ENCODE measurements around the gene CPLX3.
A peak's percentile ranks its signal among the peaks of the same experiment; 100 is the strongest.

Gene CPLX3

DNA sequence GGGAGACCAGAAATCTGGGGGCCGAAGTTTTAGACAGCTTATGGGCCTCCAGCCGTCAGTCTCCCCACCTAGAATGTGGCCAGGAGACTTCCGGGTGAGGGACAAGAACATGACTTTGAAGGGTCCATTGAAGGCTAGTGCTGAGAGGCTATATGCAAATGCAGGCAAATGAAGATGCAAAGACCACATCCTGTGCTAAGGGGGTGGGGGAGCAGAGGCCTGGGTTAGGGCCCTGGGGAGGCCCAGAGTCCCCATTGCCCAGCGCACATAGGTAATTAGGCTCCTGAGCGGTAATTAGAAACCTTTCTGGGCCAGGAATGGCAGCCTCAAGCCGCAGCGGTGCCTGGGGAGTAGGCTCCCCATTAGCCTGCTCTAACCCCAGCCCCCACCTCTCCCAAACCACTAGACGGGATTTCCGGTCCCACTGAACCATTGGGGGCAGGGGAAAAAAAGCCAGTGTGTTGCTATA, 37.7 kb upstream of the CPLX3 start:
- no peak for DNase-seq

DNA sequence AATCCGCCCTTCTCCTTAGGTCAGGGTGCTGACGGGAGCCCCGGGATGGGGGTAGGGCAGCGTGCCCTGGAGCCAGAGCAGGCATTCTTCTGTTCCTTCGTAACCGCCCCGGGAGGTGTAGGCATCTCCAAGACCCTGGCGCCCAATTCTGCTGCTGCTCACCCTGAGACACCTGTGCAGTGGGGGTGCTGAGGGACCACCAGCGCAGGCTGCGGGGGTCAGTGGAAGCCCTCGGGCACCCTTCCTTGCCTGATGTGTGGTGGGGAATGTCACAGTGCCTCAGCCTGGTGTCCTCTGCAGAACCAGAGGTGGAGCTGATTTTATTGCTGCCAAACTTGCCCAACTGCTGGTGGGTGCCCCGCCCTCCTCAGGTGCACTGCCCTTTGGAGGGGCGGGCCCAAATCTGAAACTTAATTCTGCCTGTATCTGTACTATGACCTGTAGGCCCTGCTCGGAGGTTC, 37.2 kb upstream of the CPLX3 start:
- DNase-seq = no peak

DNA sequence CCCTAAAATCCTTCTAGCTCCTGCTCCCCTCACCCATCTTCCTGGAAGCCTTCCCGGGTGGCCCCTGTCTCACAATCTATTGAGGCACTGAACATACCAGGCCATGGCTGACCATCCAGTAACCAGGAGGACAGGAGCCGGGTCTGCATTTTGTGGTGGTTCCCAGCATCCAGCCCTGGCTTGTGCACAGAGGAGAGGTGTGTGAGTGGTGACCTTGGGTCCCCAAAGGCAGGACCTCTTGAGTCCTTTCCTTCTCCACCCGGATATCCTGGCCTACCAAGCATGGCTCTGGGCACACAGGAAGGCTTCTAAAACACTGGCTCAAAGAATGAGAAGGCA, 36.7 kb upstream of the CPLX3 start:
- DNase-seq = no peak

DNA sequence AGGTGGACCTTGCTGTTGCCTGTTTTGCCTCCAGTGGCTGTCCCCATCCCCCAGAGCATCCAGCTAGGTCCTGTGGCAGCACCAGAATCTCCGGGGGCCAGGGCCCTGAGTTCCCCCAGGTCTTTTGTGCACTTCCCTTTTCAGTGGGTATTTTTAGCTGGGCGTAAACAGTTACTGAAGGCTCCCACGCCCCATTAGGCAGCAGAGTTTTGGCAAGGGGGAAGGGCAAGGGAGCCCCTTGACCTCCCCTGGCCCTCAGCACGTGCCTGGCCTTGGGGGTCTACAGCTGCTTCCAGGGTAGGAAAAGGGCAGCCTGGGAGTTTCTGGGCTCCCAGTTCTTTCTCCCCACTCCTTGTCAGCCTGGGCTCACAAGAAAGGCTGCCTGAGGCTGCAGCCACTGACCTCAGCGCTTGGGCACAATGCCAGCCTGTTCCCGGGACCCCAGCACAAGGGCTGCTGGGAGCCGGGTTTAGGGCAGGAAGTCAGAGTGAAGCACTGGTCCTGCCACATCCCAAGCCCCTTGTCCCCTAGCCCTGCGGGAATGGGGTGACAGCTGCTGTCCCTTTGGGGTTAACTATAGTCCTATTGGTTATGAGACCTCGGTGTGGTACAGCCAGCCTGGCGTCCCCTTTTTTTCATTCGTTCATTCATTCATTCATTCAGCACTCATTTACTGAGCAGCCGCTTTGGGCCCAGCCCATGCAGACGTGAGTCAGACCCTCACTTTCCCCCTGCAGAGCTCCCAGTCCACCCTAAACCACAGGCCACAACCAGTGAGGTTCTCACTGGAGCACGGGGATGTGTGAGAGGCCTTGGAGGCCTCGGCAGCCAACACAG, 36.1 kb upstream of the CPLX3 start:
- DNase-seq = peak; percentile 88

DNA sequence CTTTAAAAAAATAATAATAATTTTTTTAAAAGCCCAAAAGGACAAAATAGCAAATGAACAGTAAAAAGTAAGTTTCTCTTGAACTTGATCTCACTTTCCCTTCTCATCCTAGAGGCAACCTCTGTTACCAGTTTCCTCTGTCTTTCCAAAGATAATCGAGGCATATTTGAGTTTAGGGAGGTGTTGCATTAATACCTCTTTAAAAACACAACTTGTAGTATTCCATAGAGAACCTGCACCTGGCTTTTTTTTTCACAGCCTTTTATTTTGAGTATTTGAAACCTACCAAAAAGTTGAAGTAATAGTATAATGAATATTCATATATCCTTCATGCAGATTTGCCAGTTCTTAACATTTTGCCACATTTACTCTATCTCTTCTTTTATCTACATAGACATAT, 35.4 kb upstream of the CPLX3 start:
- no peak for DNase-seq

DNA sequence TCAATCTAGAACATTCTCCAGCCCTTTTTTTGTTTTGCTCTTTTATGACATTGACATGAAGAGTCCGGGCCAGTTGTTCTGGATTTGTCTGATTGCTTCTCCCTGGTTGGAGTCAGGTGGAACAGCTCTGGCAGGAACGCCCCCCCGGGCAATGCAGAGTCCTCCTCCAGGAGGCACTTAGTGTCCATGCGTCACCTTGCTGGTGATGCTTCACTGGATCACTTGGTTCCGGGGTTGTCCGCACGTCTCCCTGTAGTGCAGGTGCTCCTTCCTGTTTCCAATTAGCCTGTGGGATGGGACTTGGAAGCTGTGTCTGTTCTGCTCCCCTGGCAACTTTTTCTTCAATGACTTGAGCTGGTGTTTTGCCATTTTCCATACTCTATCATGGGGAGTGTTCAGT, 34.8 kb upstream of the CPLX3 start:
- no peak for DNase-seq

DNA sequence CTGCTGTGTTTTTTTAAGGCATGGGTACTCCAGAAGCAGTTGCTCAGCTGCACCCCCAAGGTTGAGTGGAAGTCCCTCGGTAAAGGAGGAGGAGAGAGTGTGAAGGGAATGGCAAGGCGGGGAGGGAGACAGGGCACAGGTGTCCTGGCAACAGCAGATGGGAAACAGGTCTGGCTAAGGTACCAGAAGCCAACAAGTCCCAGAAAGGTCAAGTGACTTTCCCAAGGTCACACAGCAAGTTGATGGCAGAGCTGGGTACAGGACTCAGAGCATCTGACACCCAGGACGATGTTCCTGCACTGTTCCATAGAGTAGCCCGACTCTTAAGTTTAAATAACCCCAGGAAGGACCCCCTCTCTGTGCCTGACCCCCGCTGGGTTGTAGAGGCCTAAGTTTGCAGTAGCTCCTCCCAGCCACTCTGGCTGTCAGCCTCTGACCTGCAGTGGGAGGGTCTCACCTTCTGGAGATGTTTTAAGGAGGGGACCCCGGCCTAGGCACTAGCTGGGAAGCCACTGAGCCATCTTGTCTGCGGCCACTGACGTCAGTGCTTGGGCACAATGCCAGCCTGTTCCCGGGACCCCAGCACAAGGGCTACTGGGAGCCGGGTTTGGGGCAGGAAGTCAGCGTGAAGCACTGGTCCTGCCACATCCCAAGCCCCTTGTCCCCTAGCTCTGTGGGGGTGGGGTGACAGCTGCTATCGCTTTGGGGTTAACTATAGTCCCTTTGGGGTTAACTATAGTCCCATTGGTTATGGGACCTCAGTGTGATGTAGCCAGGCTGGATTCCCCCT, 34.0 kb upstream of the CPLX3 start:
- no peak for DNase-seq

DNA sequence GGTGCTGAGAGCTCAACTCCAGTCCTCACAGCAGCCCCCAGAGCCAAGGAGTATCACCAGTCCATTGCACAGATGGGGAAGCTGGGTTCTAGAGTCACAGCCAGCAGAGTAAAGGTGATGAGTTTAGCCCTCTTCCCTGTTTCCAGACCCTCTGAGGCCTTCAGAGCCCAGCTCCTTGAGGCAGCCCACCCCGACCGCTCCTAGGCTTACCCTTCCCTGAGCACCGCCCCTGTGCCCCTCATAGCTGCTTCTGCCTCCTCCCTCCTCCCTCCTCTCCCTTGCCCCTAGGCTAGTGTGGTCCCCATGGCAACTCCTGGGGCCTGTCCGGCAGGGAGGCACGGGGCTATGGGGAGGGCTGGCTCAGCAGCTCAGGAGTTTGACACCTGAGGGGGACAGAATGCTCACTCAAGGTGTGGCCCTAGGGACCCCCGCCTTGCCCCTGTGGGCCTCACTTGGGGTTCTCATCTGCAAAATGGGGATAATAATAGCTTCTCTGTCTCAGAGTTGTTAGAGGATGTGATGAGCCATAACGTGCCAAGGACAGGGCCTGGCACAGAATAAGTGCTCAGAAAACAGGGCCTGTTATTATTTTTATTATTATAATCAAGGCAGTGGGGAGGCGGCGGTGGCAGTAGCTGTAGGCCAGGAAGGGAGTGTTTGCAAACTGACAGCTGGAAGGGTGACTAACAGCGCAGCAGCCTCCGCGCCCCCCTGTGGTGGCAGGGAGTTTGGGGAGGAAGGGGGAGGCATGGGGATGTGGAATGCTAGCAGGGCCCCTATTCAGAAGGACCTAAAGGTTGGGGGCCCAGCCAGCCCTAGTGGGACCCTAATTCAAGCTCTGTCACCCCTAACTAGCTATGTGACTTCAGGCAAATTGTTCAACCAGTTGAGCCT, 33.0 kb upstream of the CPLX3 start:
- no peak for DNase-seq

DNA sequence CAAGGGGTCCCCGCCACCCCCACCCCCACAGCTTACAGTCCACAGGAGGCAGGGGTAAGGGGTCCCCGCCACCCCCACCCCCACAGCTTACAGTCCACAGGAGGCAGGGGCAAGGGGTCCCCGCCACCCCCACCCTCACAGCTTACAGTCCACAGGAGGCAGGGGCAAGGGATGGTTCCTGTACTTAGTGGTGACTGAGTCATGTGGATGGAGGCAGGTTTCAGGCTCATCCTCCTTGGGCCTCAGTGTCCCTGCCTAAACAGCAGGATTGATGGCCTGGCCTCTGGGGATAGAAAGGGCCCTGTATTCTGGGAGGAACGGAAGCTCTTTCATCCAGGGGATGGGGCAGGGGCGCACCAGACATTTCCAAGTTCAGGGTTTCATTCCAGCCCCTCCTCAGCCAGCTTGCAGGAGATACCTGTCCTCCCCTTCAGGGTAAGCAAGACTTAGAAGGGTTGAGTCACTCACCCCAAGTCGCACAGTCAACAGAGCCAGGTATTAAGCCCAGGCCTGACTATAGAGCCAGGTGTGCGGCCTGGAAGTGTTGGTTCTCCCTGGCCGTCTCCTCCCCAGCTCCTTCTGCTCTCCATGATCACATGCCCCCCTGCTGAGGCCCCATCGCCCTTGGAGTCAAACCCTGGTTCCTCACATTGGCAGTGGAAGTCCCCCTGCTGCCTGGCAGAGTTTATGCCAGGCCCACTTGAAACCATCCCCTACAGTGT, 32.0 kb upstream of the CPLX3 start:
- DNase-seq = no peak

DNA sequence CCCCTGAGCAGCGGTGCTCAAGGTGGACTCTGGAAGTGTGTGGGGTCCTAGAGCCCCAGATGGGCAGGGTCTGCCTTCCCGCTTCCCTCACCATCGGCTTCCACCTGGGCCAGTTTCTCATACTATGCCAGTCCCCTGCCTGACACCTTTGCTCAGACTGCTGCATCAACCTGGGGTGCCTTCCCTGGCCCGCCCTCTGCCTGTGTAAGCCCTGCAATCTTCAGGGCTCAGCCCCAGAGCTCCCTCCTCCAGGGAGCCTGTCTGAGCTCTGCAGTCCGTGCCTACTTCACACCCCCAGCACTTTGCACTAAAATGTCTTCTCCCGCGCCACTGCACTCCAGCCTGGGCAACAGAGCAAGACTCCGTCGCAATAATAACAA, 31.5 kb upstream of the CPLX3 start:
- DNase-seq = no peak

DNA sequence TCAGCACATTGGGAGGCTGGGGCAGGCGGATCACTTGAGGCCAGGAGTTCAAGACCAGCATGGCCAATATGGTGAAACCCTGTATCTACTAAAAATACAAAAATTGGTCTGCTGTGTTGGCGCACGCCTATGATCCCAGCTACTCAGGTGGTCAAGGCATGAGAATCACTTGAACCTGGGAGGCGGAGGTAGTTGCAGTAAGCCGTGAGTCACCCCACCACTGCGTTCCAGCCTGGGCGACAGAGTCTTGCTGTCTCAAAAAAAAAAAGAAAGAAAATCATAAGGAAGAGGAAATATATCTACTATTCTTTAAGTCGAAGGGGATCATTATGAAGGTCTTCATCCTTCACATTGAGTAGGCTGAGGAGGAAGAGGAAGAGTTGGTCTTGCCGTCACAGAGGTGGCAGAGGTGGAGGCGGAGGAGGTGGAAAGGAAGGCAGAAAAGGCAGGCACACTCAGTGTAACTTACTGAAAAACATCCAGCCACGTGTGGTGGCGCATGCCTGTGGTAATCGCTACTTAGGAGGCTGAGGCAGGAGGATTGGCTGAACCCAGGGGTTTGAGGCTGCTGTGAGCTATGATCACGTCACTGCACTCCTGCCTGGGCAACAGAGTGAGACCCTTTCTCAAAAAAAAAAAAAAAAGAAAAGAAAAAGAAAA, 30.3 kb upstream of the CPLX3 start:
- no peak for DNase-seq

DNA sequence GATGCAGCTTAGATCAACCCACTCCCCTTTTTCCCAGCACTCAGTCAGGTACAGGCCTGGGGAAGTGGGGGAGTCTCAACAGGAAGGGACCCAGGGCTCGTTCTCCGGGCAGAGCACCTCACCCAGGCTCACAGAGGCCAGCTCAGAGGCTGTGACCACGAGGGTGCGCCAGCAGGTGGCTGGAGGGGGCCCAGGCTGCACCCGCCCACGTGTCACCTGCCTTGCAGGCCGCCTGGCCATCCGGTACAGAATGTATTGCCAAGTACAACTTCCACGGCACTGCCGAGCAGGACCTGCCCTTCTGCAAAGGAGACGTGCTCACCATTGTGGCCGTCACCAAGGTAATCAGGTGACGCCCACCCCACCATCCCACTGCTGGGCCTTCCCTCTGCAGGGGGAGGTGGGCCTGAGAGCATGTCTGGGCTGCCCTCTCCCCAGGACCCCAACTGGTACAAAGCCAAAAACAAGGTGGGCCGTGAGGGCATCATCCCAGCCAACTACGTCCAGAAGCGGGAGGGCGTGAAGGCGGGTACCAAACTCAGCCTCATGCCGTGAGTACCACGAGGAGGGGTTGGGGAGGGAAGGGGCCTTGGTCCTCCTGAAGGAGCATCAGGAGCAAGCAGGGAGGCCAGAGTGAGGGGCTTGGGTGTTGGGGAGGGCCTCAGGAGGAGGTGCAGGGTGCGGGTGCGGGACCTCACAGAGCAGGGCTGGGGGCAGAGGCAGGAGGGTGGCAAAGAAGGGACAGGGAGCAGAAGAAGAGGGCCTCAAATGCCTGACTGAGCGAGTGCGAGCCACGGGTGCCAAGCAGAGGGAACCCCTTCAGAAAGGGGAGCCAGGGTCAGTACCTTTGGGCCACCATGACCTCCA, 27.8 kb upstream of the CPLX3 start:
- no peak for DNase-seq

DNA sequence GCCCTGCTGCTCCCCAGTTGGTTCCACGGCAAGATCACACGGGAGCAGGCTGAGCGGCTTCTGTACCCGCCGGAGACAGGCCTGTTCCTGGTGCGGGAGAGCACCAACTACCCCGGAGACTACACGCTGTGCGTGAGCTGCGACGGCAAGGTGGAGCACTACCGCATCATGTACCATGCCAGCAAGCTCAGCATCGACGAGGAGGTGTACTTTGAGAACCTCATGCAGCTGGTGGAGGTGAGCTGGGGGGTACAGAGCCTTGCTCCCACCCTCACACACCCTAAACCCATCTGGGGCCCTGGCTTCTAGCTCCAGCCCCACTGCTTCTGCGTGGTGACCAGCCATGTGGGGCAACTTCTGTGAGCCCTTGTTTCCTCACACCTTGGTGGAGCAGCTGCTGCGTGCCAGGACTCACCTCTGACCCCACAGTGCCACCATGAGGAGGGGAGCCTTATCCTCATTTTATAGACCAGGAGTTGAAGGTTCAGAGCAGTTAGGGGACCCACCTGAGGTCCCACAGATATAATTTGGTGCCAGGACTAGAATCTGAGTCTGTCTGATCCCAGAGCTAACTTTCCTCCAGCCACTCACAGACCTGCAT, 27.1 kb upstream of the CPLX3 start:
- peak; percentile 15 for DNase-seq

DNA sequence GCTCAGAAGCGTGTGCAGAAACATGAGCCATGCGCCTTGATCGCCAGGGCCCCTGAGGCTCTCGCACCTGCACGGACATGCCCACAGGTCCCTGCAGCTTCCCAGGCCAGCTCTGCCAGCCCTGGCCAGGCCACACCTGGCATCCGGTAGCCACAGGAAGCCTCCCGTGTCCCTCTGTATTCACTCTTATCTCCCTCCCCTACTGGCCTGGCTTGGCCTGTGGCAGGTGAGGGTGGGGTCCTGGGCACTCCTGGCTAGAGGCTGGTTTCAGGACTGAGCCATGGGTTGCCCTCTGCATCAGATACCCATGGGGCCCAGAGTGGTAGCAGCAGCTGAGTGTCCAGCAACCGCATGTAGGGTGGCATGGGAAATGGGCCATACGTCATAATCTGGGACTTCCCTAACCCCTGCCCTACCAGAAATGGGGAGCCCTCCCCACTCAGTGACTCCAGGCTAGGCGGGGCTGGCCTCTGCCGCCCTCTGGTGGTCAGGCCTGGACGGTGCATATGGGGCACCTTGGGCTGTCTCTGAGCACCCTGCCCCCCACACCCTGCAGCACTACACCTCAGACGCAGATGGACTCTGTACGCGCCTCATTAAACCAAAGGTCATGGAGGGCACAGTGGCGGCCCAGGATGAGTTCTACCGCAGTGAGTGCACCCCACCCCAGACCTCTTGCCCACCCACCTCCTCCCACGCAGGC, 26.4 kb upstream of the CPLX3 start:
- DNase-seq = peak; percentile 87

DNA sequence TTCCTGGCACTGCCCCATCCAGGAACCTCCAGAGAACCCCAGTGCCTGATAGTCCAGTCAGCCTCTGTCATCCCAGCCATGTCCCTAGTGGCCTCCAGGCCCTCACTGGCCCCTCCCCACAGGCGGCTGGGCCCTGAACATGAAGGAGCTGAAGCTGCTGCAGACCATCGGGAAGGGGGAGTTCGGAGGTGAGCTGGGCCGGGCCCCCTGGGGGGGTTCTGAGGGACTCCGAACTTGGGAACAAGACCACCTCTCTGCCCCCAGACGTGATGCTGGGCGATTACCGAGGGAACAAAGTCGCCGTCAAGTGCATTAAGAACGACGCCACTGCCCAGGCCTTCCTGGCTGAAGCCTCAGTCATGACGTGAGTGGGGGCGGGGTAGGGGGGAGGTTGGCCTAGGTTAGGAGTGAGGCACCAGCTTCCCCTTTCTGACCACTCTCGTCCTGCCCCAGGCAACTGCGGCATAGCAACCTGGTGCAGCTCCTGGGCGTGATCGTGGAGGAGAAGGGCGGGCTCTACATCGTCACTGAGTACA, 25.8 kb upstream of the CPLX3 start:
- DNase-seq = no peak

DNA sequence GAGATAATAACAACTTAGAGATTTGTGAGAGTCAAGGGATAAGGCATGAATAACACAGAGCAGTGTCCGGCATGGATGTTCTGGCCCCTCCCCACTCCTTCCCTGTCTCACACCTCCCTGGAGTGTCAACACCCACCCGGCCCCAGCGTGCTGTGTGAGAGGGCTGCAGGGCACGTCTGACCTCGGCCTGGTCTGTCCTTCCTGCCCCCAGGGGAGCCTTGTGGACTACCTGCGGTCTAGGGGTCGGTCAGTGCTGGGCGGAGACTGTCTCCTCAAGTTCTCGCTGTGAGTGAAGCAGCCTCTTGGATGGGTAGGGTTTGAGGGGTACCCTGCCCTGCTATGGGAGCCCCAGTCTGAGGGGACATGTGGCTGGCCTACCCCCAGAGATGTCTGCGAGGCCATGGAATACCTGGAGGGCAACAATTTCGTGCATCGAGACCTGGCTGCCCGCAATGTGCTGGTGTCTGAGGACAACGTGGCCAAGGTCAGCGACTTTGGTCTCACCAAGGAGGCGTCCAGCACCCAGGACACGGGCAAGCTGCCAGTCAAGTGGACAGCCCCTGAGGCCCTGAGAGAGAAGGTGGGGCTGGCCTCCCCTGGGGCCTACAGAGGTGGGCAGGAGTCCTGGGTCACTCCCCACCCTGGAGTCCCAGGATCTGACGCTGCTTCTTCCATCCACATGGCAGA, 25.0 kb upstream of the CPLX3 start:
- no peak for DNase-seq

DNA sequence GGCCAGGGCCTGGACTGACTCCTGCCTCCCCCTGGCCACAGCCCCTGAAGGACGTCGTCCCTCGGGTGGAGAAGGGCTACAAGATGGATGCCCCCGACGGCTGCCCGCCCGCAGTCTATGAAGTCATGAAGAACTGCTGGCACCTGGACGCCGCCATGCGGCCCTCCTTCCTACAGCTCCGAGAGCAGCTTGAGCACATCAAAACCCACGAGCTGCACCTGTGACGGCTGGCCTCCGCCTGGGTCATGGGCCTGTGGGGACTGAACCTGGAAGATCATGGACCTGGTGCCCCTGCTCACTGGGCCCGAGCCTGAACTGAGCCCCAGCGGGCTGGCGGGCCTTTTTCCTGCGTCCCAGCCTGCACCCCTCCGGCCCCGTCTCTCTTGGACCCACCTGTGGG, 24.1 kb upstream of the CPLX3 start:
- no peak for DNase-seq

DNA sequence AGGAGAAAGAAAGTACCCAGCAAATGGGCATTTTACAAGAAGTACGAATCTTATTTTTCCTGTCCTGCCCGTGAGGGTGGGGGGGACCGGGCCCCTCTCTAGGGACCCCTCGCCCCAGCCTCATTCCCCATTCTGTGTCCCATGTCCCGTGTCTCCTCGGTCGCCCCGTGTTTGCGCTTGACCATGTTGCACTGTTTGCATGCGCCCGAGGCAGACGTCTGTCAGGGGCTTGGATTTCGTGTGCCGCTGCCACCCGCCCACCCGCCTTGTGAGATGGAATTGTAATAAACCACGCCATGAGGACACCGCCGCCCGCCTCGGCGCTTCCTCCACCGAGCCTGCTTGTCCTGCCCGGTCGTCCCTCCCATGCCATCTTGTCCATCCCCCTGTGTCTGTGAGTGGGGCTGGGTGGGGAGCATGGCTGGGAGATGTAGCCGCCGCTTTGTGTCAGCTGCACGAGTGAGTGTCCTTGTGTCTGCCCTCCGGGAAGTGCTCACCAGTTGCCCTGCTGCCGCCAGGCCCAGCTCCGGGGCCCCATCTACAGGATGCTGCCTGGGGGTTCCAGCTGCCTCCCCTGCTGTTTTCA, 23.5 kb upstream of the CPLX3 start:
- no peak for DNase-seq

DNA sequence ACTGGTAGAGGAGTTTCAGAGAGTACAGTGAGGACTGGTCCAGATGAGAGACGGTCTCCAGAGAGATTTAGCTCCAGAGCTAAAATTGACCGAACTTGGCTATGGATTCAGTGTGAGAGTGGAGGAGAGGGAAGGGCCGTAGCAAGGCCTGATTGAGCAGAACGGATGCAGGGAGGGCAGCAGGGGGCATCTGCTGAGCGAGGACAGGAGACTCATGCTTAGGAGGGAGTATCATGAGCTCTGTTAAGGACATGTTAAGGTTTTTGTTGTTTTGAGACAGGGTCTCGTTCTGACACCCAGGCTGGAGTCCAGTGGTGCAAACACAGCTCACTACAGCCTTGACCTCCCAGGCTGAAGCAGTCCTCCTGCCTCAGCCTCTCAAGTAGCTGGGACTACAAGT, 21.5 kb upstream of the CPLX3 start:
- no peak for DNase-seq

Measured in OCI-M1 (cell line).